GM10266 (cell line): ENCODE data around the gene TMEM130.

Source experiments
- DNase-seq: peaks from one replicate; pipeline ENCODE4 v3.0.0; 2012; ENCODE audit errors: extremely low spot score
- CTCF ChIP-seq: IDR thresholded peaks from 2 replicates; pipeline ENCODE4 v1.5.1; 2012; ENCODE audit warnings: mild to moderate bottlenecking, low read depth; ENCODE audit not compliant: control insufficient read depth, insufficient read depth; ENCODE audit errors: missing control alignments

TMEM130 gene

GRCh38 chr7:98864731-98865453 is 4.9 kb downstream of the TMEM130 start:
- no peak for DNase-seq
- no peak for TF ChIP-seq CTCF

- DNase-seq = no peak
- TF ChIP-seq CTCF = no peak
These were observed 6.2 kb downstream of the TMEM130 start for GRCh38 chr7:98863601-98864000.

- no peak for TF ChIP-seq CTCF
- DNase-seq = no peak
These were observed 6.9 kb downstream of the TMEM130 start for GRCh38 chr7:98862716-98863420.

GRCh38 chr7:98862203-98862602 is 7.6 kb downstream of the TMEM130 start:
- DNase-seq = no peak
- TF ChIP-seq CTCF = no peak

GRCh38 chr7:98860071-98860470 is 9.7 kb downstream of the TMEM130 start:
- TF ChIP-seq CTCF = no peak
- no peak for DNase-seq

- no peak for DNase-seq
- TF ChIP-seq CTCF = no peak
These were observed 14.0 kb downstream of the TMEM130 start for GRCh38 chr7:98855610-98856422.
